Measurements from ENCODE around the gene F2RL3. TPM values are rescaled to one million over a fixed set of nuclear protein-coding genes. Genes with fewer than 3 reads are reported as not detected.

Gene F2RL3
- total RNA-seq, 2 experiments from 2014 or later = not detected

Other genes starting within 250 kb of the F2RL3 start
- gene SMIM7, start 228.9 kb upstream of the F2RL3 start, total RNA-seq = 10 to 100 TPM; 50.5 to 50.9 TPM
- gene TMEM38A, start 227.9 kb upstream of the F2RL3 start, total RNA-seq = under 1 TPM; 0.58 to 0.76 TPM
- not detected for gene NWD1, start 169.2 kb upstream of the F2RL3 start, total RNA-seq
- 10 to 100 TPM; 21.9 to 23.4 TPM for gene SIN3B, start 59.6 kb upstream of the F2RL3 start, total RNA-seq
- under 1 TPM; 0.31 to 0.88 TPM for gene CPAMD8, start 137.8 kb downstream of the F2RL3 start, total RNA-seq
- gene HAUS8, start 186.5 kb downstream of the F2RL3 start, total RNA-seq = 10 to 100 TPM; 34.9 to 36.8 TPM
- 100 to 1,000 TPM; 100 to 104 TPM for gene MYO9B, start 186.8 kb downstream of the F2RL3 start, total RNA-seq